ENCODE measurements around the gene OSGEP.

The OSGEP gene

GRCh38 chr14:20412411-20412810, 42.2 kb downstream of the OSGEP start:
- H3K4me3 ChIP-seq (ENCODE audit: low read depth, low read length) = peak overlapping the region; percentile 85
- H3K9me3 ChIP-seq (ENCODE audit: control insufficient read depth, insufficient read depth, low read depth, low read length) = no peaks in the 10 kb centered on the region
- ChIA-PET CTCF (interaction anchor here (0.6 kb wide), 1 partner anchor 43 kb away, joined by 3 read pairs; the partner anchor contains the start of gene APEX1), POLR2A (interaction anchor here (0.6 to 2.8 kb wide), 10 partner anchors 10 to 395 kb away, joined by 3 to 32 read pairs (median 6); partner anchors contain the start of genes APEX1, OSGEP, PARP2 and PIP4P1)
- TF ChIP-seq ZNF629 (tag by site-specific recombination; IDR thresholded peaks at IDR 0.05) (no peak), ZNF362 (tag by site-specific recombination; IDR thresholded peaks at IDR 0.05) (peak; percentile 74), PATZ1 (tag by site-specific recombination; IDR thresholded peaks at IDR 0.05) (no peak)
- peak overlapping the region; percentile 79 for H3K27ac ChIP-seq (ENCODE audit: extremely low read depth, low read depth, low read length)
- peaks cover 15% of the 10 kb centered on the region for H3K4me1 ChIP-seq (ENCODE audit: control insufficient read depth, insufficient read depth, low read length)
- peaks cover 1 to 9% of the 10 kb centered on the region in 2 experiments; a peak in 2 of 3 replicates for H3K36me3 ChIP-seq (ENCODE audit: control insufficient read depth in 2 of 2, insufficient read depth in 1 of 2, low read length in 2 of 2)

- H3K36me3 ChIP-seq (ENCODE audit: control insufficient read depth in 2 of 2, insufficient read depth in 1 of 2, low read length in 2 of 2) = peaks cover 9 to 36% of the 10 kb centered on the region in 2 experiments; a peak in 2 of 3 replicates
- H3K27ac ChIP-seq (ENCODE audit: extremely low read depth, low read depth, low read length) = no peak overlapping the region
- H3K4me3 ChIP-seq (ENCODE audit: low read depth, low read length) = no peak overlapping the region
- TF ChIP-seq ZNF394 (tag by site-specific recombination; IDR thresholded peaks at IDR 0.05; ENCODE audit: borderline replicate concordance) = no peak
- no peak for TF ChIP-seq ZNF654 (tag by site-specific recombination; IDR thresholded peaks at IDR 0.05; ENCODE audit: low read depth)
- TF ChIP-seq BCL11A (tag by site-specific recombination; IDR thresholded peaks at IDR 0.05; ENCODE audit: low read depth) = no peak
- no peak for TF ChIP-seq ZIC2 (tag by site-specific recombination; IDR thresholded peaks at IDR 0.05)
- no peak for TF ChIP-seq ZBTB48 (tag by site-specific recombination; IDR thresholded peaks at IDR 0.05)
- no peak for TF ChIP-seq WT1 (tag by site-specific recombination; IDR thresholded peaks at IDR 0.05)
- TF ChIP-seq GFI1B (tag by site-specific recombination; IDR thresholded peaks at IDR 0.05) = no peak
- no peak for TF ChIP-seq ZNF184 (tag by site-specific recombination; IDR thresholded peaks at IDR 0.05)
- no peak for TF ChIP-seq ZNF549 (tag by site-specific recombination; IDR thresholded peaks at IDR 0.05)
- no peak for TF ChIP-seq ZNF341 (tag by site-specific recombination; IDR thresholded peaks at IDR 0.05; ENCODE audit: low read depth)
- no peak for TF ChIP-seq MYNN (tag by site-specific recombination; IDR thresholded peaks at IDR 0.05; ENCODE audit: borderline replicate concordance)
- no peak for TF ChIP-seq KLF17 (tag by site-specific recombination; IDR thresholded peaks at IDR 0.05)
- TF ChIP-seq ZBTB1 (tag by site-specific recombination; IDR thresholded peaks at IDR 0.05) = no peak
- TF ChIP-seq ZNF701 (tag by site-specific recombination; IDR thresholded peaks at IDR 0.05) = no peak
- no peak for TF ChIP-seq ZNF639 (tag by site-specific recombination; IDR thresholded peaks at IDR 0.05)
- TF ChIP-seq ZNF785 (tag by site-specific recombination; IDR thresholded peaks at IDR 0.05) = no peak
- no peak for TF ChIP-seq ZFHX2 (tag by site-specific recombination; conservative IDR thresholded peaks at IDR 0.05)
- no peak for TF ChIP-seq ZNF280C (tag by site-specific recombination; IDR thresholded peaks at IDR 0.05)
- H3K4me1 ChIP-seq (ENCODE audit: control insufficient read depth, insufficient read depth, low read length) = peaks cover 9% of the 10 kb centered on the region; the same call in 1 of the 2 replicates
- no peaks in the 10 kb centered on the region for H3K9me3 ChIP-seq (ENCODE audit: control insufficient read depth, insufficient read depth, low read depth, low read length)
- ChIA-PET POLR2A (no interaction called here), CTCF (interaction anchor here (0.7 kb wide), 2 partner anchors 81 to 134 kb away, joined by 3 read pairs; no protein-coding TSS in a partner anchor)
Observed at GRCh38 chr14:20409226-20409625, 45.4 kb downstream of the OSGEP start.
